ENCODE results near the gene LRRC37A. TPM values are rescaled to one million over a fixed set of nuclear protein-coding genes. Genes with fewer than 3 reads are reported as not detected.
"Not testable (repeated sequence)": the region's sequence is repeated elsewhere in the genome, so short reads cannot be mapped to it uniquely, and the experiment has no call there.

LRRC37A gene
- 1 to 10 TPM; 2.2 to 3.4 TPM for total RNA-seq

- H3K27ac ChIP-seq; DNase-seq (ENCODE audit: low spot score); H3K4me3 ChIP-seq; H3K36me3 ChIP-seq; H3K27me3 ChIP-seq (replicated peaks; ENCODE audit: insufficient read depth); ATAC-seq (ENCODE audit: insufficient number of reproducible peaks, low FRiP score, low read depth); H3K9me3 ChIP-seq; H3K4me1 ChIP-seq (ENCODE audit: control insufficient read depth in 1 of 2, low read depth in 2 of 2): not testable (repeated sequence)
Observed at GRCh38 chr17:46294831-46295230, at the start of gene LRRC37A. LRRC37A (plus strand) TSS chr17:46295131; CDS start chr17:46295134, 3 bp downstream.

DNA sequence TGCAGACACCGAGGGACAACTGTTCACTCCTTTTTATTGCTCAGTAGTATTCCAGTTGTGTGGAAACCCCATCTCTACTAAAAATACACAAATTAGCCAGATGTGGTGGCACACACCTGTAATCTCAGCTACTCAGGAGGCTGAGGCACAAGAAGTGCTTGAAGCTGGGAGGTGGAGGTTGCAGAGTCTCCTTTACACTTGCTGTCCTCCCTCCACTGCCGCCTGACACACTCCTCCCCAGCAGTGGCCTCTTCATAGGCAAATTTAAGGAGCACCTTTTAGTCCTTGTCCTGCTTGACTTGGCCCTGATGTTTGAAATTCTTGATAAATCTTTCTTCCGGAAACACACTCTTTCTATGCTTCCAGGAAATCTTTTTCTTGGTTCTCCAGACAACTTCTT is 45.8 kb upstream of the LRRC37A start:
- not testable (repeated sequence) for H3K27me3 ChIP-seq (replicated peaks; ENCODE audit: insufficient read depth); DNase-seq (ENCODE audit: low spot score); H3K4me1 ChIP-seq (ENCODE audit: control insufficient read depth in 1 of 2, low read depth in 2 of 2); H3K9me3 ChIP-seq; H3K27ac ChIP-seq; H3K36me3 ChIP-seq; H3K4me3 ChIP-seq; ATAC-seq (ENCODE audit: insufficient number of reproducible peaks, low FRiP score, low read depth)

- not testable (repeated sequence) for H3K36me3 ChIP-seq; H3K9me3 ChIP-seq; DNase-seq (ENCODE audit: low spot score); ATAC-seq (ENCODE audit: insufficient number of reproducible peaks, low FRiP score, low read depth); H3K4me1 ChIP-seq (ENCODE audit: control insufficient read depth in 1 of 2, low read depth in 2 of 2); H3K27ac ChIP-seq; H3K27me3 ChIP-seq (replicated peaks; ENCODE audit: insufficient read depth); H3K4me3 ChIP-seq
Observed at GRCh38 chr17:46252804-46253203, 42.1 kb upstream of the LRRC37A start.

DNA sequence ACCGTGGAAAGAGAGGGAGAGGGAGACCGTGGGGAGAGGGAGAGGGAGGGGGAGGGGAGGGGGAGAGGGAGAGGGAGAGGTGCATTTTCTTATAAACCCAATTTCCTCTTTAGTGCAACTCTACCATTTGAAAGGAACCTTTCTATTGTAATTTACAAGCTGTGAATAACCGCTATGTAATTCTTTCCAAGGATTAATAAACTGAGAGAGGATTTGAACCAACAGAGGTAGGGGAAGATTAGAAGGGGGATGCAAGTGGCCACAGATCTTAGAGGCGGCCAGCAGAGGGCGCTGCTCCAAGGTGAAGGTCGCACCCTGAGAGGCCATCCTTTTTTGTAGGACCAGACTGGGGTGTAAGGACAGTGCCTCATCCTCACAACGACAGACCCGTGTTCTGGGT is 41.2 kb upstream of the LRRC37A start:
- not testable (repeated sequence) for H3K36me3 ChIP-seq; ATAC-seq (ENCODE audit: insufficient number of reproducible peaks, low FRiP score, low read depth); H3K27ac ChIP-seq; H3K4me1 ChIP-seq (ENCODE audit: control insufficient read depth in 1 of 2, low read depth in 2 of 2); H3K9me3 ChIP-seq; DNase-seq (ENCODE audit: low spot score); H3K4me3 ChIP-seq; H3K27me3 ChIP-seq (replicated peaks; ENCODE audit: insufficient read depth)
- TF ChIP-seq CTCF (IDR thresholded peaks at IDR 0.05): peak; percentile 41

GRCh38 chr17:46254215-46254614 is 40.7 kb upstream of the LRRC37A start:
- H3K36me3 ChIP-seq; H3K27ac ChIP-seq; H3K9me3 ChIP-seq; DNase-seq (ENCODE audit: low spot score); H3K4me1 ChIP-seq (ENCODE audit: control insufficient read depth in 1 of 2, low read depth in 2 of 2); H3K4me3 ChIP-seq; ATAC-seq (ENCODE audit: insufficient number of reproducible peaks, low FRiP score, low read depth); H3K27me3 ChIP-seq (replicated peaks; ENCODE audit: insufficient read depth): not testable (repeated sequence)

DNA sequence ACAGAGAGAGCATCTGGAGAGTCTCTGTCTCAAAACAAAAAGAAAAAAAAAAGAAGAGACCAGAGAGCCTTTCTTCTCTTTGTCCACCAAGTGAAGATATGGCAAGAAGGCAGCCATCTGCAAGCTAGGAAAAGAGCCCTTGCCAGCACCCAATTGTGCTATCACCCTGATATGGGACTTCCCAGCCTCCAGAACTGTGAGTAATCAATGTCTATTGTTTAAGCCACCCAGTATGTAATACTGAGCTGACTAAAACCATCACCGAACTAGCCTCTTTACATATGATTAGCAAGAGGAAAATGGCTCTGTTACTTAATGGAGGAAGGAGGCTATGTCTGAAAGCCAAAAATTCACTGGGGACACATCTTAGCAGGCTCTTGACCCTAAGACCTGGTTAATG is 38.6 kb upstream of the LRRC37A start:
- not testable (repeated sequence) for ATAC-seq (ENCODE audit: insufficient number of reproducible peaks, low FRiP score, low read depth); H3K4me1 ChIP-seq (ENCODE audit: control insufficient read depth in 1 of 2, low read depth in 2 of 2); H3K4me3 ChIP-seq; H3K36me3 ChIP-seq; H3K27me3 ChIP-seq (replicated peaks; ENCODE audit: insufficient read depth); DNase-seq (ENCODE audit: low spot score); H3K27ac ChIP-seq; H3K9me3 ChIP-seq

GRCh38 chr17:46259845-46260661 is 34.9 kb upstream of the LRRC37A start:
- ATAC-seq (ENCODE audit: insufficient number of reproducible peaks, low FRiP score, low read depth); H3K27me3 ChIP-seq (replicated peaks; ENCODE audit: insufficient read depth): not testable (repeated sequence)

GRCh38 chr17:46262271-46262670 is 32.7 kb upstream of the LRRC37A start:
- H3K4me3 ChIP-seq: no peak overlapping the region
- no peak for TF ChIP-seq CTCF (IDR thresholded peaks at IDR 0.05)
- H3K36me3 ChIP-seq: no peaks in the 10 kb centered on the region
- no peaks in the 10 kb centered on the region for H3K27me3 ChIP-seq (replicated peaks; ENCODE audit: insufficient read depth)
- H3K27ac ChIP-seq: no peak overlapping the region
- ATAC-seq (ENCODE audit: insufficient number of reproducible peaks, low FRiP score, low read depth) (no peak), DNase-seq (ENCODE audit: low spot score) (no peak)
- H3K4me1 ChIP-seq (ENCODE audit: control insufficient read depth in 1 of 2, low read depth in 2 of 2): peaks cover 0 to 7% of the 10 kb centered on the region in 2 donors
- H3K9me3 ChIP-seq: no peaks in the 10 kb centered on the region

More at GRCh38 chr17:46259845-46260661, 34.9 kb upstream of the LRRC37A start:
- H3K4me3 ChIP-seq: peak overlapping the region; percentile 65
- H3K27ac ChIP-seq; DNase-seq (ENCODE audit: low spot score); H3K9me3 ChIP-seq; H3K36me3 ChIP-seq; H3K4me1 ChIP-seq (ENCODE audit: control insufficient read depth in 1 of 2, low read depth in 2 of 2): not testable (repeated sequence)

Measured in thoracic aorta (tissue), 2 donors.